HEK293T (cell line): ENCODE data around the gene PIGR.
A peak's percentile ranks its signal among the peaks of the same experiment; 100 is the strongest.

Experiments used
- CTCF ChIA-PET: fragments of 350-600 bp; formaldehyde crosslinking; extraction: SDS; loops from one replicate; lab custom pipeline; 2021; ENCODE audit warnings: antibody characterized with exemption, inconsistent platforms; lab: Yijun Ruan, JAX
- POLR2A ChIA-PET: fragments of 350-600 bp; formaldehyde crosslinking; extraction: SDS; loops from one replicate; lab custom pipeline; 2020; ENCODE audit warnings: antibody characterized with exemption, inconsistent platforms; lab: Yijun Ruan, JAX
- DNase-seq: peaks from one replicate; pipeline ENCODE4 v3.0.0; 2012; ENCODE audit warnings: mixed read lengths; ENCODE audit errors: extremely low spot score
- ARNT ChIP-seq: fragments of 450-650 bp; IDR thresholded peaks from 2 replicates; pipeline ENCODE4 v1.6.1; 2017; ENCODE audit warnings: mild to moderate bottlenecking
- BHLHE40 ChIP-seq: fragments of 450-650 bp; IDR thresholded peaks from 2 replicates; pipeline ENCODE4 v1.6.1; 2016; ENCODE audit warnings: mild to moderate bottlenecking, moderate library complexity, borderline replicate concordance
- CTBP1 ChIP-seq: fragments of 450-650 bp; IDR thresholded peaks from 2 replicates; pipeline ENCODE4 v1.6.1; 2016; ENCODE audit warnings: borderline replicate concordance
- ELF4 ChIP-seq: fragments of 450-650 bp; IDR thresholded peaks from 2 replicates; pipeline ENCODE4 v1.6.1; 2017; ENCODE audit warnings: antibody characterized with exemption
- FOXA1 ChIP-seq: fragments of 450-650 bp; IDR thresholded peaks from 2 replicates; pipeline ENCODE4 v1.6.1; 2016; ENCODE audit warnings: mild to moderate bottlenecking
- FOXK2 ChIP-seq: fragments of 450-650 bp; IDR thresholded peaks from 2 replicates; pipeline ENCODE4 v1.6.1; 2016; ENCODE audit warnings: mild to moderate bottlenecking
- FOXM1 ChIP-seq: fragments of 450-650 bp; IDR thresholded peaks from 2 replicates; pipeline ENCODE4 v1.6.1; 2017; ENCODE audit warnings: mild to moderate bottlenecking, borderline replicate concordance
- HDGF ChIP-seq: fragments of 450-650 bp; IDR thresholded peaks from 2 replicates; pipeline ENCODE4 v1.6.1; 2017; ENCODE audit warnings: antibody characterized with exemption, borderline replicate concordance
- L3MBTL2 ChIP-seq: fragments of 450-650 bp; conservative IDR thresholded peaks from 2 replicates; pipeline ENCODE4 v1.6.1; 2016; ENCODE audit warnings: mild to moderate bottlenecking
- LEF1 ChIP-seq: fragments of 450-650 bp; IDR thresholded peaks from 2 replicates; pipeline ENCODE4 v1.6.1; 2017; ENCODE audit warnings: mild to moderate bottlenecking, borderline replicate concordance
- NFRKB ChIP-seq: fragments of 450-650 bp; IDR thresholded peaks from 2 replicates; pipeline ENCODE4 v1.6.1; 2016; ENCODE audit warnings: mild to moderate bottlenecking, moderate library complexity
- PKNOX1 ChIP-seq: fragments of 450-650 bp; IDR thresholded peaks from 2 replicates; pipeline ENCODE4 v1.6.1; 2016
- SP1 ChIP-seq: fragments of 450-650 bp; IDR thresholded peaks from 2 replicates; pipeline ENCODE4 v1.6.1; 2017
- SUZ12 ChIP-seq: fragments of 450-650 bp; IDR thresholded peaks from 2 replicates; pipeline ENCODE4 v1.6.1; 2016; ENCODE audit warnings: mild to moderate bottlenecking
- TARDBP ChIP-seq: fragments of 450-650 bp; IDR thresholded peaks from 2 replicates; pipeline ENCODE4 v1.6.1; 2016
- ZNF384 ChIP-seq: fragments of 450-650 bp; IDR thresholded peaks from 2 replicates; pipeline ENCODE4 v1.6.1; 2016

PIGR gene

GRCh38 chr1:206944703-206945102 is 1.6 kb downstream of the PIGR start:
- no peak for DNase-seq
- POLR2A ChIA-PET, result no interaction called here
- TF ChIP-seq NFRKB, result no peak
- no peak for TF ChIP-seq L3MBTL2
- no peak for TF ChIP-seq ARNT
- no peak for TF ChIP-seq SUZ12
- TF ChIP-seq SP1, result no peak
- CTCF ChIA-PET, result no interaction called here

- TF ChIP-seq L3MBTL2 (no peak), LEF1 (no peak), TARDBP (no peak), SUZ12 (no peak), FOXK2 (no peak), PKNOX1 (no peak), ARNT (no peak), HDGF (no peak), ELF4 (no peak), FOXA1 (no peak), CTBP1 (no peak), BHLHE40 (no peak), SP1 (no peak), NFRKB (no peak), FOXM1 (no peak), ZNF384 (no peak)
- peak; percentile 42 for DNase-seq
- ChIA-PET CTCF (interaction anchor here (1.1 to 1.6 kb wide), 3 partner anchors 8 to 40 kb away, joined by 3 to 7 read pairs (median 4); no protein-coding TSS in a partner anchor), POLR2A (no interaction called here)
These were observed 4.4 kb downstream of the PIGR start for GRCh38 chr1:206941766-206942418.

GRCh38 chr1:206940588-206940936 is 5.7 kb downstream of the PIGR start:
- CTCF ChIA-PET, result interaction anchor here (0.9 kb wide), 1 partner anchor 461 kb away, joined by 4 read pairs; no protein-coding TSS in a partner anchor
- TF ChIP-seq ZNF384 (no peak), FOXA1 (no peak), PKNOX1 (no peak)
- DNase-seq, result no peak
- POLR2A ChIA-PET, result no interaction called here

- POLR2A ChIA-PET, result no interaction called here
- CTCF ChIA-PET, result interaction anchor here (0.9 kb wide), 1 partner anchor 461 kb away, joined by 4 read pairs; no protein-coding TSS in a partner anchor
These were observed 6.3 kb downstream of the PIGR start for GRCh38 chr1:206939841-206940587.

GRCh38 chr1:206939131-206939530 is 7.1 kb downstream of the PIGR start:
- ChIA-PET POLR2A (no interaction called here), CTCF (no interaction called here)
- DNase-seq, result no peak
- no peak for TF ChIP-seq PKNOX1
- TF ChIP-seq CTBP1, result no peak
- no peak for TF ChIP-seq L3MBTL2
- no peak for TF ChIP-seq FOXM1
- no peak for TF ChIP-seq LEF1
- no peak for TF ChIP-seq HDGF
- no peak for TF ChIP-seq NFRKB
- TF ChIP-seq TARDBP, result no peak

More at GRCh38 chr1:206939841-206940587, 6.3 kb downstream of the PIGR start:
- TF ChIP-seq SUZ12, result no peak
- TF ChIP-seq L3MBTL2, result no peak
- no peak for TF ChIP-seq PKNOX1
- TF ChIP-seq ZNF384, result no peak
- no peak for TF ChIP-seq FOXA1
- no peak for DNase-seq

GRCh38 chr1:206937425-206937824 is 8.8 kb downstream of the PIGR start:
- TF ChIP-seq SP1 (no peak), HDGF (no peak), L3MBTL2 (no peak), BHLHE40 (no peak), TARDBP (no peak), LEF1 (no peak), FOXA1 (no peak), SUZ12 (no peak), FOXK2 (no peak), PKNOX1 (no peak)
- CTCF ChIA-PET, result no interaction called here
- POLR2A ChIA-PET, result no interaction called here
- no peak for DNase-seq
